Left lung (tissue), 10 donors: ENCODE results near the gene PTPRR. TPM values are rescaled to one million over a fixed set of nuclear protein-coding genes. Genes with fewer than 3 reads are reported as not detected.

Experiments used
- ATAC-seq: fragments of 200-7000 bp; cut with Tn5 transposase; one replicate; pipeline ENCODE4 v1.9.1; 2020; ENCODE audit warnings: moderate library complexity
- DNase-seq, 4 donors: peaks; one replicate each; pipeline ENCODE4 v3.0.0-alpha.2; 2013 to 2020
- H3K27ac ChIP-seq, 2 donors: fragments of 200-600 bp; sonication (generic) in 1 of 2; one replicate each; pipeline versions ENCODE4 v1.5.0 to v1.8.0; 2020 to 2021
- H3K27me3 ChIP-seq, 2 donors: fragments of 200-600 bp; sonication (generic) in 1 of 2; one replicate each; pipeline versions ENCODE4 v1.5.0 to v1.8.0; 2020 to 2021
- H3K36me3 ChIP-seq, 2 donors: fragments of 200-600 bp; sonication (generic) in 1 of 2; one replicate each; pipeline versions ENCODE4 v1.5.0 to v1.8.0; 2020 to 2021
- H3K4me1 ChIP-seq, 2 donors: fragments of 200-600 bp; one replicate each; pipeline ENCODE4 v1.8.0; 2021
- H3K4me3 ChIP-seq, 2 donors: fragments of 200-600 bp; sonication (generic) in 1 of 2; one replicate each; pipeline versions ENCODE4 v1.5.0 to v1.8.0; 2020 to 2021; ENCODE audit warnings: mild to moderate bottlenecking in 1 of 2
- H3K9me3 ChIP-seq, 2 donors: fragments of 200-600 bp; sonication (generic) in 1 of 2; one replicate each; pipeline versions ENCODE4 v1.5.0 to v1.8.0; 2020 to 2021
- intact Hi-C, 2 donors: fragments of 100-400 bp; cut with DNase I; formaldehyde crosslinking; loops; one replicate each; pipeline versions ENCODE4 v1.11.2 to v1.14.2; 2022
- polyA plus RNA-seq, 6 donors: library from polyadenylated mRNA; unstranded; fragments of 120-200 nt; gene quantifications; one replicate each; pipeline ENCODE4 v1.2.1, GENCODE V29; 2013; ENCODE audit not compliant: insufficient read length in 6 of 6
- total RNA-seq, 2 donors: library from RNA; stranded (reverse); fragmentation: NEBNext Ultra II Directional; extraction: Animal tissue kit (Norgen Biotek cat#: 25700); gene quantifications; one replicate each; pipeline ENCODE4 v1.2.1, GENCODE V29; 2021
- TF ChIP-seq, protein P1 (sequence below), 2 donors: fragments of 200-600 bp; sonication (generic) in 1 of 2; IDR thresholded peaks; one replicate each; pipeline versions ENCODE4 v1.5.0 to v1.8.0; 2021; ENCODE audit warnings: antibody characterized with exemption in 2 of 2
- donor health status: DM: no; HTN: yes; CAD: no.
- donor health status: DM: no; HTN: no; CAD: no.

PTPRR gene
- total and polyA plus RNA-seq, 8 donors = 0.10 to 1.4 (median 0.20) TPM

DNA sequence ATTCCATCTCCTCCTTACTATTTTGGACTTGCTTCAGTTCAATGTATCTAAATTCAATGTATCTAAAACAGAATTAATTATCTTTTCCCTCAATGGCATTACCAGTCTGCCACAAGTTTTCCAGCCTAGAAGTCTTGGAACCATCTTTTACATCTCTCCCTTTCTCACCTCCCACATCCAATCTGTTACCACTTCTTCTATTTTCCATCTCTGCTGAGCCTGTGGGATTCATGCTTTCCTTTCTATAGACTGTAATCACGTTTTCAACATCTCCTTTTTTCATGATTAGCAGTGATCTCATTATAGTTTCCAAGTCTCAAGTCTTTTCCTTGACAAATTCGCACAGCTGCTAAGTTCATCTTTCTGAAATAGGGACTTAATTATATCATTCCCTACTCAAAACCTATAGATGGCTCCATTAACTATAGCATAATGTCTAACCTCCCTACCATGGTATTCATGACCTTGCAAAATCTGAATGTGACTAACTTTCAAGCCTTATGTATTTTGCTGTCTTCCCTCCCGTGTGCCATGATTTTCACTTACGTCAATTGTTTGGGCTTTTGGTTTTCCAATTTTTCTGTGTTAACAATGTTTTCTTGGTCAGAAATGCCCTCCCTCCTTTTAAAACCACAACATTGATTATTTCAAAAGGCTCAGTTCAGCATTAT, 262.8 kb downstream of the PTPRR start:
- Histone ChIP-seq H3K9me3 (no peaks in the 10 kb centered on the region), H3K4me1 (no peaks in the 10 kb centered on the region), H3K36me3 (no peaks in the 10 kb centered on the region), H3K27me3 (no peaks in the 10 kb centered on the region), H3K27ac (no peak overlapping the region), H3K4me3 (no peak overlapping the region)
- TF ChIP-seq, protein P1, sequence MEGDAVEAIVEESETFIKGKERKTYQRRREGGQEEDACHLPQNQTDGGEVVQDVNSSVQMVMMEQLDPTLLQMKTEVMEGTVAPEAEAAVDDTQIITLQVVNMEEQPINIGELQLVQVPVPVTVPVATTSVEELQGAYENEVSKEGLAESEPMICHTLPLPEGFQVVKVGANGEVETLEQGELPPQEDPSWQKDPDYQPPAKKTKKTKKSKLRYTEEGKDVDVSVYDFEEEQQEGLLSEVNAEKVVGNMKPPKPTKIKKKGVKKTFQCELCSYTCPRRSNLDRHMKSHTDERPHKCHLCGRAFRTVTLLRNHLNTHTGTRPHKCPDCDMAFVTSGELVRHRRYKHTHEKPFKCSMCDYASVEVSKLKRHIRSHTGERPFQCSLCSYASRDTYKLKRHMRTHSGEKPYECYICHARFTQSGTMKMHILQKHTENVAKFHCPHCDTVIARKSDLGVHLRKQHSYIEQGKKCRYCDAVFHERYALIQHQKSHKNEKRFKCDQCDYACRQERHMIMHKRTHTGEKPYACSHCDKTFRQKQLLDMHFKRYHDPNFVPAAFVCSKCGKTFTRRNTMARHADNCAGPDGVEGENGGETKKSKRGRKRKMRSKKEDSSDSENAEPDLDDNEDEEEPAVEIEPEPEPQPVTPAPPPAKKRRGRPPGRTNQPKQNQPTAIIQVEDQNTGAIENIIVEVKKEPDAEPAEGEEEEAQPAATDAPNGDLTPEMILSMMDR (IDR thresholded peaks at IDR 0.05) = no peak
- DNase-seq (no peak), ATAC-seq (no peak)
- intact Hi-C loops = no loop called here

DNA sequence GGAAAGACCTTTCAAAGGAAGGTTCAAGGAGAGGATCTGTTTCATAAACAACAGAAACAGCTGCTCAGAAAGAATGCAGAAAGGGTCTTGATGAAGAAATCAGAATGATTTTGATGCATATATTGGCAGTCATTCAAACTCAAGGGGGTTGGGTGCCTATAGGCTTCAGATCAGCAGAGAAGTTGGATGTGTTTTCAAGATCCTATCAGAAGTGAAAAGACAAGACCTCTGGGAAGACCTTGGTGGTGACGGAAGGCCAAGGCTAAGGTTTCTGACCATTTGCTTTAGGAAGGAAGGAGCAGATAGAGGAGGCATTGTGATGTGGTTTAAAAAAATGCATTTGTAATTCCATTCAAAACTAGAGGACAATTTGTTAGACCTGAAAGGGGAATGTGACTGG, 268.1 kb downstream of the PTPRR start:
- H3K9me3 ChIP-seq = no peaks in the 10 kb centered on the region
- H3K27me3 ChIP-seq = no peaks in the 10 kb centered on the region
- H3K36me3 ChIP-seq = no peaks in the 10 kb centered on the region
- DNase-seq (no peak), ATAC-seq (no peak)
- no peak overlapping the region for H3K4me3 ChIP-seq
- H3K4me1 ChIP-seq = no peaks in the 10 kb centered on the region
- TF ChIP-seq, protein P1 (IDR thresholded peaks at IDR 0.05) = no peak
- no peak overlapping the region for H3K27ac ChIP-seq
- intact Hi-C loops = no loop called here

DNA sequence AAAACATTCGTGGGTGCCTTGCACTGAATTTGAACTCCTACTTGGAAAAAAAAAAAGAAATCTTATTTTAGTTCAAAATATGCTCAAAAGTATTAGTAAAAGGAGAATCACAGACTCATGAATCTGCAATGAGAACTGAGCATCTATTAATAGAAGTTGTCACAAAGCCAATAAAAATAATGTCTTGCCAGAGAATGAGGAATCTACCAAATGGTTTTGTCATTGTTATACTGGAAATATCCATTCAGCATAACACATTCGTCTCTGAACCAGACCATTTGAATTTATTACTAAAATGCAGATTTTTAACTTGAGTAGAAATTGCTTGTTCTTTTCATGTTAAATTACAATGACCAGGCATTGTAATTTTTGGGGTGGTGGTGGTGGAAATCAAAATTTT, 271.7 kb downstream of the PTPRR start:
- intact Hi-C loops = no loop called here
- Histone ChIP-seq H3K4me1 (peaks cover 5 to 9% of the 10 kb centered on the region in 2 donors), H3K27me3 (no peaks in the 10 kb centered on the region), H3K36me3 (no peaks in the 10 kb centered on the region), H3K4me3 (no peak overlapping the region), H3K27ac (no peak overlapping the region), H3K9me3 (no peaks in the 10 kb centered on the region)
- ATAC-seq (no peak), DNase-seq (no peak)
- TF ChIP-seq, protein P1 (IDR thresholded peaks at IDR 0.05) = no peak

DNA sequence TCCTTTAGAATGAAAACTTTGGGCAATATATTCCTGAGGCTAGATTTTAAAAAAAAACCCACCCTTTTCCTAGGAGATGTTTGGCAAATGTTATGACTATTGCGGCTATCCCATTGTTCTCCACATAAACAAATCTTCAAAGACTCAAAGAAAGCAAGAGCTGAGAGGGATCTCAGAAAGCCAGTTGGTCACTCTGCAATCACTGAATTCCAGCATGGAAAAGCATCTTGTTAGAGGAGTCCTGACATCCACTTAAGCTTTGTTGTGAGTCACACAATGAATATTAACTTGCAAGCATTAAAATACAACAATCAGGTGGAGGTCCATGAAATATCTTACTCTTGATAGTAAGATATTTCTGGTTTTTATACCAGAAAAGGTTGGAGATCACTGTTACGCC, 272.3 kb downstream of the PTPRR start:
- Histone ChIP-seq H3K27me3 (no peaks in the 10 kb centered on the region), H3K9me3 (no peaks in the 10 kb centered on the region), H3K27ac (no peak overlapping the region), H3K36me3 (no peaks in the 10 kb centered on the region), H3K4me1 (peaks cover 5 to 9% of the 10 kb centered on the region in 2 donors), H3K4me3 (no peak overlapping the region)
- ATAC-seq (no peak), DNase-seq (no peak)
- TF ChIP-seq, protein P1 (IDR thresholded peaks at IDR 0.05) = no peak
- intact Hi-C loops = no loop called here

DNA sequence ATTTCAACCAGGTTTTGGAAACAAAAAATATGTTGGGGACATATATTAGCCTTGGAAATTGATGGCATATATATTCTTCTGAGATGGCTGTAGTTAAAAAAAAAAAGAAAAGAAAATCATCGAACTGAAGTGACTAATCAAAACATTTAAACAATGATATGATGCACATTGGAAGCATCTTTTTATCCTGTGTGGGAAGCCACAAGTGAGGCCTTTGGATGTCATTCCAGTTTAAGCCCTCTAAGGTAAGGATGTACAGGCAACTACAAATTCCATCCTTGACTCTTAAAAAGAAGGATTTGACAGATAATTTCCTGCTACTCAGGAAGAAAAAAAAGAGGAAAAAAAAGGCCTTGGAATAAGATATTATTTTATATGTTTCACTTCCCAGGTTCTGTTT, 273.7 kb downstream of the PTPRR start:
- Histone ChIP-seq H3K27ac (no peak overlapping the region), H3K4me1 (peaks cover 5 to 9% of the 10 kb centered on the region in 2 donors), H3K9me3 (no peaks in the 10 kb centered on the region), H3K36me3 (no peaks in the 10 kb centered on the region), H3K4me3 (no peak overlapping the region), H3K27me3 (no peaks in the 10 kb centered on the region)
- DNase-seq (no peak), ATAC-seq (no peak)
- intact Hi-C loops = no loop called here
- TF ChIP-seq, protein P1 (IDR thresholded peaks at IDR 0.05) = no peak
